Gastrocnemius medialis (tissue), 4 donors: ENCODE data around the gene PLET1. TPM values are rescaled to one million over a fixed set of nuclear protein-coding genes. Genes with fewer than 3 reads are reported as not detected.
"Not testable (repeated sequence)": the region's sequence is repeated elsewhere in the genome, so short reads cannot be mapped to it uniquely, and the experiment has no call there.

ENCODE experiments used
- ATAC-seq, 2 donors: fragments of 150-250 bp; one replicate each; pipeline ENCODE4 v1.9.1; 2016
- DNase-seq, 2 donors: peaks; one replicate each; pipeline ENCODE4 v3.0.0-alpha.2; 2019
- H3K27ac ChIP-seq, 4 donors: fragments of 200-600 bp; sonication (generic); 1 replicate in 1 of 4; 2 replicates in 3 of 4; pipeline ENCODE4 v1.5.1; 2016 to 2018; ENCODE audit warnings: mild to moderate bottlenecking in 2 of 4, moderate library complexity in 1 of 4
- H3K27me3 ChIP-seq, 3 donors: fragments of 200-600 bp; sonication (generic) in 2 of 3; 1 replicate in 1 of 3; 2 replicates in 2 of 3; pipeline versions ENCODE4 v1.5.1 to v1.6.0; 2016 to 2019; ENCODE audit warnings: mild to moderate bottlenecking in 1 of 3, moderate library complexity in 1 of 3
- H3K36me3 ChIP-seq, 2 donors: fragments of 200-600 bp; sonication (generic) in 1 of 2; one replicate each; pipeline ENCODE4 v1.5.1; 2017 to 2018
- H3K4me1 ChIP-seq, 2 donors: fragments of 200-600 bp; sonication (generic) in 1 of 2; one replicate each; pipeline ENCODE4 v1.5.1; 2016 to 2017; ENCODE audit warnings: mild to moderate bottlenecking in 2 of 2
- H3K4me3 ChIP-seq, 4 donors: fragments of 200-600 bp; sonication (generic) in 3 of 4; 1 replicate in 1 of 4; 2 replicates in 3 of 4; pipeline ENCODE4 v1.5.1; 2016 to 2019; ENCODE audit warnings: mild to moderate bottlenecking in 2 of 4
- H3K9me3 ChIP-seq, 3 donors: fragments of 200-600 bp; sonication (generic) in 2 of 3; 1 replicate in 1 of 3; 2 replicates in 2 of 3; pipeline ENCODE4 v1.5.1; 2016 to 2019
- POLR2A ChIP-seq, 2 donors: fragments of 450-650 bp; IDR thresholded peaks; one replicate each; pipeline ENCODE4 v1.6.1; 2017; ENCODE audit warnings: antibody characterized with exemption in 2 of 2, mild to moderate bottlenecking in 2 of 2, moderate library complexity in 2 of 2
- in situ Hi-C, 4 donors: fragments of 200-750 bp; cut with MboI; loops; one replicate each; pipeline versions ENCODE4 v1.15.0 to v1.8.0; 2017; ENCODE audit warnings: low sequenced_read_pairs in 4 of 4
- intact Hi-C: fragments of 100-400 bp; cut with DNase I; formaldehyde crosslinking; loops from one replicate; pipeline ENCODE4 v1.15.1; 2023; ENCODE audit warnings: low total_unique reads
- total RNA-seq, 4 donors: library from RNA; depleted of rRNA; stranded (reverse); fragments of >200 nt; gene quantifications; one replicate each; pipeline versions ENCODE4 v1.1.0 to v1.2.3, GENCODE V29; 2016
- TF ChIP-seq, protein P1 (sequence below), 5 experiments: fragments of 450-650 bp in 3 of 5; fragments of 200-600 bp in 2 of 5; sonication (generic) in 2 of 5; IDR thresholded peaks in 4 of 5; conservative IDR thresholded peaks in 1 of 5; 1 replicate in 4 of 5; 2 replicates in 1 of 5; pipeline ENCODE4 v1.5.1; 2016 to 2019; ENCODE audit warnings: antibody characterized with exemption in 5 of 5, mild to moderate bottlenecking in 3 of 5, moderate library complexity in 3 of 5

The PLET1 gene
- total RNA-seq, 4 donors from 2014 or later = not detected

DNA sequence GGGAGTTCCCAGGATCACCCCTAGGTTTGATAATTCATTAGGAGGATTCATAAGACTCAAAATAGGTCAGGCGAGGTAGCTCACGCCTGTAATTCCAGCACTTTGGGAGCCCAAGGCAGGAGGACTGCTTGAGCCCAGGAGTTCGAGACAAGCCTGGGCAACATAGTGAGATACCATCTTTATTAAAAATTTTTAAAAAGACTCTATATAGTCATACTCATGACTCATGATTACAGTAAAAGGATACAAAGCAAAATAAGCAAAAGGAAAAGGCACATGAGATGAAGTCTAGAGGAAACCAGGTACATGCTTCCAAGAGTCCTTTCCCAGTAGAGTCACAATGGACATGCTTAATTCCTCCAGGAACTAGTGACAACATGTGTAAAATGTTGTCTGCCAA, 48.4 kb downstream of the PLET1 start:
- Histone ChIP-seq H3K27ac (no peak overlapping the region), H3K27me3 (no peaks in the 10 kb centered on the region), H3K4me1 (no peaks in the 10 kb centered on the region), H3K4me3 (no peak overlapping the region), H3K9me3 (no peaks in the 10 kb centered on the region), H3K36me3 (no peaks in the 10 kb centered on the region)
- intact Hi-C loops (no loop called here), in situ Hi-C loops (loop anchor here in 2 of 4 donors (10.0 to 25.0 kb wide), 2 partner anchors 1075 to 1083 kb away; no protein-coding TSS in a partner anchor)
- no peak for DNase-seq
- ATAC-seq = no peak
- no peak for TF ChIP-seq POLR2A (IDR thresholded peaks at IDR 0.05)
- TF ChIP-seq, protein P1, sequence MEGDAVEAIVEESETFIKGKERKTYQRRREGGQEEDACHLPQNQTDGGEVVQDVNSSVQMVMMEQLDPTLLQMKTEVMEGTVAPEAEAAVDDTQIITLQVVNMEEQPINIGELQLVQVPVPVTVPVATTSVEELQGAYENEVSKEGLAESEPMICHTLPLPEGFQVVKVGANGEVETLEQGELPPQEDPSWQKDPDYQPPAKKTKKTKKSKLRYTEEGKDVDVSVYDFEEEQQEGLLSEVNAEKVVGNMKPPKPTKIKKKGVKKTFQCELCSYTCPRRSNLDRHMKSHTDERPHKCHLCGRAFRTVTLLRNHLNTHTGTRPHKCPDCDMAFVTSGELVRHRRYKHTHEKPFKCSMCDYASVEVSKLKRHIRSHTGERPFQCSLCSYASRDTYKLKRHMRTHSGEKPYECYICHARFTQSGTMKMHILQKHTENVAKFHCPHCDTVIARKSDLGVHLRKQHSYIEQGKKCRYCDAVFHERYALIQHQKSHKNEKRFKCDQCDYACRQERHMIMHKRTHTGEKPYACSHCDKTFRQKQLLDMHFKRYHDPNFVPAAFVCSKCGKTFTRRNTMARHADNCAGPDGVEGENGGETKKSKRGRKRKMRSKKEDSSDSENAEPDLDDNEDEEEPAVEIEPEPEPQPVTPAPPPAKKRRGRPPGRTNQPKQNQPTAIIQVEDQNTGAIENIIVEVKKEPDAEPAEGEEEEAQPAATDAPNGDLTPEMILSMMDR (IDR thresholded peaks at IDR 0.05 in 4 of 5, conservative IDR thresholded peaks at IDR 0.05 in 1 of 5) = no peak

DNA sequence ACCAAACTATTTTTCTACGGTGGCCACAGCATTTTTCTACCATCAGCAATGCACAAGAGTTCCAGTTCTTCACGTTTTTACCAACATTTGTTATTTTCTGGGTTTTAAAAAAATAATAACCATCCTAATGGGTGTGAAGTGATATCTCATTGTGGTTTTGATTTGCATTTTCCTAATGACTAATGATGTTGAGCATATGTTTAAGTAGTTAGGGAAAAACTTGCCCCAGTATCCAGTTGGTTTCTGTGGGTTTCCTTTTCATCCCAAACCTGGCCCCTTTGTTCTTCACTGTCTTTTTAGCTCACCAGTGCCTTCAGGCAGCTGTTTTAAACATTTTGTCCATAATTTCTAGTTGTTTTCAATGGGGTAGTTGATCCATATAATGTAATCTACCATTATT, 49.1 kb downstream of the PLET1 start:
- Histone ChIP-seq H3K4me3 (no peak overlapping the region), H3K27ac (no peak overlapping the region), H3K4me1 (no peaks in the 10 kb centered on the region), H3K27me3 (no peaks in the 10 kb centered on the region), H3K9me3 (no peaks in the 10 kb centered on the region), H3K36me3 (no peaks in the 10 kb centered on the region)
- DNase-seq (no peak), ATAC-seq (no peak)
- TF ChIP-seq, protein P1 (IDR thresholded peaks at IDR 0.05 in 4 of 5, conservative IDR thresholded peaks at IDR 0.05 in 1 of 5) = no peak
- no peak for TF ChIP-seq POLR2A (IDR thresholded peaks at IDR 0.05)
- in situ Hi-C loops = loop anchor here in 2 of 4 donors (10.0 to 25.0 kb wide), 2 partner anchors 1076 to 1083 kb away; no protein-coding TSS in a partner anchor
- intact Hi-C loops = no loop called here

DNA sequence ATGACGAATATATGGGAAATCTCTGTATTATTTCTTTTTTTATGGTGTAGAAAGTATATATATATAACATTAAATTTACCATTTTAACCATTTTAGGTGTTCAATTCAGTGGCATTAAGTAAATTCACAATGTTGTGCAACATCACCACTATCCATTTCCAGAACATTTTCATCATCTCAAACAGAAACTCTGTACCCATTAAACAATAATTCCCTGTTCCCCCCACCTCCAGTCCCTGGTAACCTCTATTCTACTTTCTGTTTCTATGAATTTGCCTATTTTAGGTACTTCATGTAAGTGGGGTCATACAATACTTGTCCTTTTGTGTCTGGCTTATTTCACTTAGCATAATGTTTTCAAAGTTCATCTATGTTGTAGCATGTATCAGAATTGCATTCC, 49.8 kb downstream of the PLET1 start:
- DNase-seq (no peak), ATAC-seq (no peak)
- H3K27me3 ChIP-seq = no peaks in the 10 kb centered on the region
- TF ChIP-seq, protein P1 (IDR thresholded peaks at IDR 0.05 in 4 of 5, conservative IDR thresholded peaks at IDR 0.05 in 1 of 5) = no peak
- H3K27ac ChIP-seq = no peak overlapping the region
- no peaks in the 10 kb centered on the region for H3K4me1 ChIP-seq
- no peaks in the 10 kb centered on the region for H3K9me3 ChIP-seq
- in situ Hi-C loops (loop anchor here in 2 of 4 donors (10.0 to 25.0 kb wide), 2 partner anchors 1076 to 1084 kb away; no protein-coding TSS in a partner anchor), intact Hi-C loops (no loop called here)
- H3K36me3 ChIP-seq = no peaks in the 10 kb centered on the region
- H3K4me3 ChIP-seq = no peak overlapping the region

DNA sequence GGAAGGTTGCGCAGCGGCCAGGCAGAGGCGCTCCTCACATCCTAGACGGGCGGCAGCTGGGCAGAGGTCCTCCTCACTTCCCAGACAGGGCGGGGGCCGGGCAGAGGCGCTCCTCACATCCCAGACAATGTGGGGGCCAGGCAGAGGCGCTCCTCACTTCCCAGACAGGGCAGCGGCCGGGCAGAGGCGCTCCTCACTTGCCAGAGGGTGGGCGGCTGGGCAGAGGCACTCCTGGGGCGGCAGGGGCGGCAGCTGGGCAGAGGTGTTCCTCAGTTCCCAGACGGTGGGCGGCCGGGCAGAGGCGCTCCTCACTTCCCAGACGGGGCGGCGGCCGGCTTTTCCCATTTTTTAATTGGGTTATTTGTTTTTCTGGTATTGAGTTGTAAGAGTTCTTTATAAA, 54.6 kb downstream of the PLET1 start:
- intact Hi-C loops = no loop called here
- Histone ChIP-seq H3K27ac (no peak overlapping the region), H3K36me3 (no peaks in the 10 kb centered on the region), H3K27me3 (no peaks in the 10 kb centered on the region), H3K4me3 (no peak overlapping the region), H3K4me1 (no peaks in the 10 kb centered on the region), H3K9me3 (no peaks in the 10 kb centered on the region)
- no peak for TF ChIP-seq POLR2A (IDR thresholded peaks at IDR 0.05)
- TF ChIP-seq, protein P1 (IDR thresholded peaks at IDR 0.05 in 4 of 5, conservative IDR thresholded peaks at IDR 0.05 in 1 of 5) = no peak
- DNase-seq (no peak), ATAC-seq (no peak)
- in situ Hi-C loops = loop anchor here in 1 of 4 donors (25.0 kb wide), 1 partner anchor 1081 kb away; no protein-coding TSS in a partner anchor

DNA sequence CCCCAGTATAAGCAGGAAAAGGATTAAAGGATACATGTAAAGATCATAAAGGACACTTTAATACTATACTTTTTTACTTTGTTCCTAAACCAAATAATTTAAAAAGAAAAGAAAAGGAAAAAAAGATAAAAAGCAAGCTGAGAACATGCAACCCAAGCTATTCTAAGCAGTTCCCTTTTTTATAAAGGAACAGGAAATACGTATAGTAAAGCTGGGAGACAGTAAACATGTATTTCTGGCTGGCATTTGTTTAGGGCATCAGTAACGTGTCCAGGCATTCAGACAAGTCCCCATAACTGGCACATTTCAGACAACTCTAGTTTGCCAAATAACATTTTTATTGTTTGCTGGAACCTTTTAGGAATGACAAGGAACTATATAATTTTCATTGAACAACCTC, 60.4 kb downstream of the PLET1 start:
- in situ Hi-C loops = loop anchor here in 1 of 4 donors (25.0 kb wide), 1 partner anchor 1087 kb away; no protein-coding TSS in a partner anchor
- no peak overlapping the region for H3K4me3 ChIP-seq

DNA sequence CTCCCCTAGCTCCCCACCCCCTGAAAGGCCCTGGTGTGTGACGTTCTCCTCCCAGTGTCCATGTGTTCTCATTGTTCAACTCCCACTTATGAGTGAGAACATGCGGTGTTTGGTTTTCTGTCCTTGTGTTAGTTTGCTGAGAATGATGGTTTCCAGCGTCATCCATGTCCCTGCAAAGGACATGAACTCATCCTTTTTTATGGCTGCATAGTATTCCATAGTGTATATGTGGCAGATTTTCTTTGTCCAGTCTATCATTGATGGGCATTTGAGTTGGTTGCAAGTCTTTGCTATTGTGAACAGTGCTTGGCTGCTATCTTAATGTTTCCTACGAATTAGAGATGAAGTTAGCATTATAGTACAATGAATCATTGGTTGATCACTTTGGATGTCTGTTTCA, 61.6 kb downstream of the PLET1 start:
- H3K4me3 ChIP-seq, ATAC-seq, H3K4me1 ChIP-seq, H3K36me3 ChIP-seq, in situ Hi-C loops, intact Hi-C loops, H3K27me3 ChIP-seq, DNase-seq, H3K9me3 ChIP-seq, H3K27ac ChIP-seq: not testable (repeated sequence)

More for the DNA sequence above, 60.4 kb downstream of the PLET1 start:
- no peaks in the 10 kb centered on the region for H3K27me3 ChIP-seq
- H3K36me3 ChIP-seq = no peaks in the 10 kb centered on the region
- DNase-seq (no peak), ATAC-seq (no peak)
- H3K9me3 ChIP-seq = no peaks in the 10 kb centered on the region
- intact Hi-C loops = no loop called here
- TF ChIP-seq, protein P1 (IDR thresholded peaks at IDR 0.05 in 4 of 5, conservative IDR thresholded peaks at IDR 0.05 in 1 of 5) = no peak
- TF ChIP-seq POLR2A (IDR thresholded peaks at IDR 0.05) = no peak
- H3K27ac ChIP-seq = no peak overlapping the region
- no peaks in the 10 kb centered on the region for H3K4me1 ChIP-seq
